Activated T-cell treated with anti-CD3 and anti-CD28 coated beads, Interleukin-2, amount 50 U/mL, for 4 hours (primary cell): ENCODE data around the gene PAPOLB. TPM values are rescaled to one million over a fixed set of nuclear protein-coding genes. Genes with fewer than 3 reads are reported as not detected.
A peak's percentile ranks its signal among the peaks of the same experiment; 100 is the strongest.

Experiments used
- ATAC-seq, 2 donors: fragments of 200-7000 bp; cut with Tn5 transposase; one replicate each; pipeline ENCODE4 v1.10.0; 2021
- DNase-seq: peaks from one replicate; pipeline ENCODE4 v3.0.0-alpha.2; 2020
- H3K27me3 Mint-ChIP-seq: one replicate; pipeline ENCODE4 v1.8.0; 2021; ENCODE audit warnings: low read depth, mixed read lengths
- H3K36me3 Mint-ChIP-seq: one replicate; pipeline ENCODE4 v1.8.0; 2022; ENCODE audit warnings: mixed read lengths; ENCODE audit not compliant: insufficient read depth
- H3K4me1 Mint-ChIP-seq: one replicate; pipeline ENCODE4 v1.8.0; 2021; ENCODE audit warnings: low read depth, mixed read lengths
- H3K4me3 Mint-ChIP-seq: one replicate; pipeline ENCODE4 v1.8.0; 2021; ENCODE audit warnings: mild to moderate bottlenecking, moderate library complexity, mixed read lengths
- H3K9me3 Mint-ChIP-seq: one replicate; pipeline ENCODE4 v1.8.0; 2021; ENCODE audit warnings: mixed read lengths
- total RNA-seq, 3 donors: library from RNA; stranded (reverse); gene quantifications; one replicate each; pipeline ENCODE4 v1.2.1, GENCODE V29; 2021

Gene PAPOLB
- total RNA-seq, 3 donors from 2014 or later, result 0.05 TPM; not detected in 2

DNA sequence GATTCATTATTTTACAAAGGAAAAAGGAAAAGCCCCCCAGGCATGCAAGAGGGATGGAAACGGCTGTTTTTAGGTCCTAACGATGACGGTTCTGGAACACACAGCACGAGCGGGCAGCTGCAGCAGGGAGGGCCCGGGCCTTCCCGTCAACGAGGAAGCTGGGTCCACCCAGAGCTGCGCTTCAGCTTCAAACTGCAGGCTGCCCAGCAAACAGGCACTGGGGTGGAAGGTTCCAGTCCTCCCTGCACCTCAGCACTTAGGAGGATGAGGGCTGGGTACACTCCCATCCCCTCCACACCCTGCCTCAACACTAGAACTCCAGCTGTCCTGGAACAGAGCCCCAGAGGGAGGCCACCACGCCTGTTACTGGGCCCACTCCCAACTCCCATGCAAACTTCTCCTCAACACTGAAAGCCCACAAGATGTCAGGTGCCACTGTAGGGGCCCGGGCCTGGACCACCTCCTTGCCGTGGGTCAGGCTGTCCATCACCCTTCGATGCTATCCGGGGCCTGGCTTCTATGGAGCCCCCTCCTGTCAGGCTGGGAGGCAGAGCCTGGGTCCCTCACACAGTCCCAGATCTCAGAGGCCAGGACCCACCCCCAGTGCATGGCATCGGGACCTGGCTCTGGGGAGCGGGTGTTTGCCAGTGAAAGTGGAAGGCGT lies 33.0 kb downstream of the PAPOLB start:
- Mint-ChIP-seq H3K36me3 (no peaks in the 10 kb centered on the region), H3K27me3 (peaks cover 8% of the 10 kb centered on the region), H3K4me1 (peaks cover 5% of the 10 kb centered on the region), H3K4me3 (no peak overlapping the region), H3K9me3 (no peaks in the 10 kb centered on the region)
- ATAC-seq (no peak), DNase-seq (no peak)

DNA sequence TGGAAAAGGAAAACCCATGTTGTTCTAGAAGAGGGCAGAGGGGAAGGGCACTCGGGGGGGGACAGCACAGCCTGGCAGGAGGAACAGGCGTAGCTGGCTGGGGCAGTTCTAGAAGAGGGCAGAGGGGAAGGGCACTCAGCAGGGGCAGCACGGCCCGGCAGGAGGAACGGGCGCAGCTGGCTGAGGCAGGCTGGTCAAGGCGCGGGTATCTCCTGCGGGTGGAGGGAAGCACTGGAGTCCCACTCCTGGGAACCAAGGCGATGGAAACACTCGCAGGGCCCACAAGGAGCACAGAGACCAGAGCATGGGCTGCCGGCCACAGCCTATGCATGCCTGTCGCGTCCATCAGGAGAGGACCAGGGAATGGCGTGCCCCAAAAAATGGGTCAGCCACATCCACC lies 36.7 kb downstream of the PAPOLB start:
- no peak overlapping the region for H3K4me3 Mint-ChIP-seq
- H3K9me3 Mint-ChIP-seq, result no peaks in the 10 kb centered on the region
- H3K27me3 Mint-ChIP-seq, result peaks cover 9% of the 10 kb centered on the region
- peaks cover 2% of the 10 kb centered on the region for H3K4me1 Mint-ChIP-seq
- ATAC-seq (no peak), DNase-seq (no peak)
- H3K36me3 Mint-ChIP-seq, result no peaks in the 10 kb centered on the region

DNA sequence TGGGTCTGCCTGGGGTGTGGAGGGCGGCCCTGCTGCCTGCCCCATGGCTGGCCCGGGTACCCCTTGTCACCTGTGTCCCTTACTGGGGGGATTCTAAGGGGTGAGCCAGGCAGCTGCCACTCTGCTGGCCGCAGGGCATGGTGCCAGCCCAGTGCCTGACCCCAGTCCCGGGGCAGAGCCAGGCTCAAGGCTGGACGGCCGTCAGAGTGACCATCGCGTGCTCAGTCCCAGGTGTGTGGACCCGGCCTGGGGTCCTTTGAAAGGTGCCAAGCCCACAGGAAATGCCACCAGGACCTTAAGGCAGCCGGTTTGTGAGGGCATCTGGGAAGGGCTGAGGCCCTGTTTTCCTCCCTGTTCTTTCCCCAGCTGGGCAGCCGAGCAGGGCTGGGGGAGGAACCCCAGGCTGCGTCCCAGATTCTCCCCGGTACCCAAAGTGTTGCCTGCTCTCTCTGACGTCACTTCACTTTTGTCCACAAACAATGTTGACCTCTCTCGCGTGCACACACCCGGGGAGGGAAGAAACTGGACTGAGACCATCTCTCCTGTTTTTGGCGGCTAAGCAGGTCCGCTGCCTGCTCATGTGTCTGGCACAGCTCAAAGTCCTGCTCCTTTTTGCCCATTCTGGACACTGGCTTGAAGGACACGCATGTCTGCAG lies 37.6 kb downstream of the PAPOLB start:
- Mint-ChIP-seq H3K36me3 (no peaks in the 10 kb centered on the region), H3K27me3 (peaks cover 13% of the 10 kb centered on the region)

DNA sequence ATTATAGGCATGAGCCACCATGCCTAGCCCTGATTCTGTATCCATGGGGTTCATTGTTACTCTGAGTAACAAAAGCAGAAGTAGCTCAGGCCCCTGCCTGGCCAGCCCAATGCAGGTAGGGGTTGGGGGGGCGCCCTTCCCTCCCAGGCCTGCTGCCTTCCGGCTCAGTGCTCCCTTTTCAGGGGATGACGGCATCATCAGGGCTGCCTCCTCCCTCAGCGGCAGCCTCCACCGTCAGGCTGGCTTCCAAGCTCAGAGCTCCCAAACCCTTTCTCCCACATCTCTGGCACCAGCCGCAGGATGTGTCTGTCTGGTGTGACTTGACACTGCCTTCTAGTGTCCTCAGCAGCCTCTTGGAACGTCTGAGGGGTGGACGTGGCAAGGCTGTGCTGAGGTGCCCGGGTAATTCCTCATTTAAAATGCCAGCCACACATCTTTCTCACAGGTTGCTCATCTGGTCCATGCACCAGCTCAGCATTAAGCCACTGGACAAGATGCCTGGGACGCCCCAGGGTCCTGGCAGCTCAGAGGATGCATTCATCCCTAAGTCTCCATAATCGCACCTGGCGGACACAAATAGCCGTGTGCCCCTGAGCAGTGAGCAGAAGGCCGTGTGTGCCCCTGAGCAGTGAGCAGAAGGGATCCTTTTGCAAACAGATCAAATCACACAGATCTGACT lies 38.2 kb downstream of the PAPOLB start:
- no peaks in the 10 kb centered on the region for H3K36me3 Mint-ChIP-seq
- H3K27me3 Mint-ChIP-seq, result peaks cover 13% of the 10 kb centered on the region
- DNase-seq, result no peak
- no peak for ATAC-seq
- no peaks in the 10 kb centered on the region for H3K9me3 Mint-ChIP-seq
- H3K4me3 Mint-ChIP-seq, result no peak overlapping the region
- H3K4me1 Mint-ChIP-seq, result no peaks in the 10 kb centered on the region

More for the DNA sequence above, 37.6 kb downstream of the PAPOLB start:
- ATAC-seq, result no peak
- Mint-ChIP-seq H3K4me1 (no peaks in the 10 kb centered on the region), H3K4me3 (no peak overlapping the region), H3K9me3 (no peaks in the 10 kb centered on the region)
- no peak for DNase-seq

DNA sequence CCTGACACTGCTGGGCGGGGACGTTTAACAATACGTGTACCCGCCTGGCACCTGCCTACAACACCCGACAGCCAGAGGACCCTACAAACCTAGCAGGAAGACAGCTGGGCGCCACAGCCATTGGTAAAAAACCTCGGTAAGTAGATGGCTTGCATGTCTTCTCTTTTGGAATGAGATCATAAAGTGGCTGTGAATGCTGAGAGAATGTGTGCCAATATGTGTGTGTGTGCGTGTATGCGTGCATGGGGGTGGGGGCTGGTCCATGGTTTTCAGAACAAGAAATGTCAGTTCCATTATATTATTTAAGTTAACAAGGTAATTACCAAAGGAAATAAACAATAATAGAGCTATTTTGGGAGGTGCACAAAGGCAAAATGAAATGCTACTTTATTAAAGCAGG lies 39.2 kb downstream of the PAPOLB start:
- Mint-ChIP-seq H3K9me3 (no peaks in the 10 kb centered on the region), H3K4me3 (no peak overlapping the region), H3K4me1 (no peaks in the 10 kb centered on the region), H3K36me3 (no peaks in the 10 kb centered on the region), H3K27me3 (peaks cover 11% of the 10 kb centered on the region)
- ATAC-seq (no peak), DNase-seq (no peak)

DNA sequence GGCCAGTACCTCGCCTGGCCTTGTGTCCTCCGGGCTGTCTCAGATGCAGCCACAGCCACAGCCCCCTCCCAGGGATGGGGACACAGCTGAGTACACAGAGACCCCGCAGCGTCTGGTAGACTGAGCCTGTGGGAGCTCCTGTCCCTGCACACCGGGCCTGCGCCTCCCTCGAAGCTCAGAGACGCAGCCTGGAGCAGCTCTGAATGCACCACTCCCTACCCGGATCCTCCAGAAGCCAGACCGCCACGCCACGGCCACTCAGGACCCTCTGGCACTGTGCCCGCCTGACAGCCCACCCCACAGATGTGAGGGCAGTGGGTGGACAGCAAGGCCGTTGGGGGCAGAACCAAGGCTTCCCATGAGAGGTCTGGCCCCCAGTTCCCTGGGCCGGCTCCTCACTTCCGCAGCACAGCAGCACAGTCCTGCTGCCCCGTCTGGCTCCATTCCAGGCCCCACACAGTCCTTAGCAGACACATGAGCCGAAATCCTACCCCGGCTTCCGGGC lies 40.8 kb downstream of the PAPOLB start:
- Mint-ChIP-seq H3K4me1 (no peaks in the 10 kb centered on the region), H3K9me3 (no peaks in the 10 kb centered on the region), H3K36me3 (no peaks in the 10 kb centered on the region), H3K4me3 (no peak overlapping the region), H3K27me3 (peaks cover 13% of the 10 kb centered on the region)
- peak in 1 of 2 donors; percentile 14 for ATAC-seq
- no peak for DNase-seq

DNA sequence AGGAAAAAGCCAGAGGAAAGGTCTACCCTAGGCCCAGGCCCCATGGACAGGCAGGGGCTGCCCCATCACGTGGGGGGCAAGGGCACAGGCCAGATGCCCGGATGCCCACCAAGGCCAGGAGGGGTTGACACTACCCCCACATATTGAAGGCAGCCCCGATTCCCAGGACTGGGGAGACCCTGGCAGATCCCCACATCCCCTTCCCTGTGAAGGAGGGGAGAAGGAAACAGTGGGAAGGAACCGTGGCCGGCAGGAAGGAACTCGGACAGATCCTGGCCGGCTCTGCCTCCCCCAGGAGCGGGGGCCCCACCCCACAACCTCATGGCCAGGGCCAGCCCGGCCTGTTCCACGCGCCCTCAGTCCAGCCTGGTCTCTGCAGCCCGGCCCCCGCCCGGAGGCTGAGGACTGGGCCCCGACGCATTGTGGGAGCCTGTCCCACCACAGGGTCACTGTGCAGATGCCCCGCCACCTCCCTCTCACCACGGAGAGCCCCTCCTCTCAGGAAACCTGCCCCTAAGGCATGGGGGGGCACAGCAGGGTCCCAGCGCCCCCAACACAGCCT lies 41.3 kb downstream of the PAPOLB start:
- Mint-ChIP-seq H3K4me1 (no peaks in the 10 kb centered on the region), H3K36me3 (no peaks in the 10 kb centered on the region), H3K27me3 (peaks cover 16% of the 10 kb centered on the region), H3K4me3 (no peak overlapping the region), H3K9me3 (no peaks in the 10 kb centered on the region)
- no peak for ATAC-seq
- no peak for DNase-seq

DNA sequence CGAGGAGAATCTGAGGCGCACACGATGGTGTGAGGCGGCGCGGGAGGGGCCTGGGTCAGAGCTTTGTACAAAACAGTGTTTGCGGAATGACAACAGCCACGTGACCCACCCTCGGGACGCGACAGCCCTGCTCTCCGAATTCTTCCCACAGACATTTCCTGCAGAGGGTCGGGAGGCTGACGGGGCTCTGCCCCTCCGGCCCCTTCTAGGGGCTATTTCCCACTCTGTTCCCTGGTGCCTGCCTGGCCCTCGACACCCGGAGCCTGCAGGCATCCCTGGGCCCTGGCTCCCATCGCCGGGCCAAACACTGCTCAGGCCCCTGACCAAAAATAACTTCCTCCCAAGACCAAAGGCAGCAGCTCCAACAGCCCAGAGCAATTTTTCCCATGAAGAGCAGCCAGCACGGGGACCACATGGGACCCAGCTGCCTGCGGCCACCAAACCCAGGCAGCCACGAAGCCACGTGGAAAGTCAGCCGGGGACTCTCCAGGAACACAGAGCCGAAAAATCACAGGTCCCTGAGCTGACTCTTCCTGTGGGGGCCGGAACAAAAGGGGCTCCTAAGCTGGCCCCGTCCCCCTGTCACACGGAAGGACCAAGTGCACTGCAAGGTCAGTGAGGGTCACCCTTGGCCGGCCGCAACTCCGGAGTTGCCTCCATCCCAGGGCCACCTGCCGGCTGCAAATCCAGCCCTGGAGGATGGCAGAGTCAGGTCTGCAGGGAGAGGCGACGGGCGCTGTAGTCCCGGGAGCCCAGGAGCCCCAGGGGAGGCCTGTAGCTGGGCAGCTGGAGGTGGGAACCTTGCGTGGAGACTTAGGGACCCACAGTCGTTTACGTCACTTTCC lies 42.0 kb downstream of the PAPOLB start:
- no peak for ATAC-seq
- Mint-ChIP-seq H3K9me3 (no peaks in the 10 kb centered on the region), H3K27me3 (peaks cover 15% of the 10 kb centered on the region), H3K4me3 (no peak overlapping the region), H3K36me3 (no peaks in the 10 kb centered on the region), H3K4me1 (no peaks in the 10 kb centered on the region)
- DNase-seq, result no peak

DNA sequence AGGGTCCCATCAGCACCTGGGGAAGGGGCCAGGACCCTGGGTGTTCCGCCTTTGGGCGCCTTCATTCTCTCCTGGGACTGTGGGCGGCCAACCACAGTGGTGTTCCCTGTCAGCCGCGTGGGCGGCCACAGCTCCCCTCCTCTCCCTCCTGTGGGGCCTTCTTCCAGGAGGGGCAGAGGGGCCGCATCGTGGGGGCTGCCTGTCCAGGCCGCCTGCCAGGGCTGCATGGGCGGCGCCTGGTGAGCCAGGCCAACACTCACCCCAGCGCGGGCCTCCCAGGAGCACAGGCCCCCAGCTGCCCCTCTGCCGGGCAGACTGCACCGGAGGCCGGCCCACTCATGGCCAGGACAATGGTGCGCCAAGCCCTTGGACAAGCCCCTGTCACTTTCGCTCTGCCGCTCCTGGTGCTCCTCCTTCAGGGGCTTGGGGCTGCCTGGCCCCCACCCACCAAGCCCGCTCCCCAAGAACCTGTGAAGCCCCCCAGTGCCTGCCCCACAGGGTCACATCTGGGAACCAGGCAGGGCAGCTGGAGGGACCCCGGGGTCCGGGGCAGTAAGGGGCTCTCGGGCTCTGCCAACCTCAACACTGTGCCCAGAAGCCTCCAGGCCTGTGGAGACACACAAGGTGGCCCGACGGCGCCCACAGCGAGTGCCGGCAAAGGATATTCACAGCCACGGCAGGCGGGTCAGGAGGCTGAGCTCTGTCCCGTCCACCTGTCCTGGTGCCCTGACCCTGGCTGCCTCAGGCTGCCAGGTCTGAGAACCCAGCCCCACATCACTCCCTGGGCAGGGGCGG lies 43.6 kb downstream of the PAPOLB start:
- no peak for ATAC-seq
- H3K36me3 Mint-ChIP-seq, result no peaks in the 10 kb centered on the region
- no peak overlapping the region for H3K4me3 Mint-ChIP-seq
- no peak for DNase-seq
- peaks cover 25% of the 10 kb centered on the region for H3K27me3 Mint-ChIP-seq
- no peaks in the 10 kb centered on the region for H3K4me1 Mint-ChIP-seq
- H3K9me3 Mint-ChIP-seq, result no peaks in the 10 kb centered on the region

DNA sequence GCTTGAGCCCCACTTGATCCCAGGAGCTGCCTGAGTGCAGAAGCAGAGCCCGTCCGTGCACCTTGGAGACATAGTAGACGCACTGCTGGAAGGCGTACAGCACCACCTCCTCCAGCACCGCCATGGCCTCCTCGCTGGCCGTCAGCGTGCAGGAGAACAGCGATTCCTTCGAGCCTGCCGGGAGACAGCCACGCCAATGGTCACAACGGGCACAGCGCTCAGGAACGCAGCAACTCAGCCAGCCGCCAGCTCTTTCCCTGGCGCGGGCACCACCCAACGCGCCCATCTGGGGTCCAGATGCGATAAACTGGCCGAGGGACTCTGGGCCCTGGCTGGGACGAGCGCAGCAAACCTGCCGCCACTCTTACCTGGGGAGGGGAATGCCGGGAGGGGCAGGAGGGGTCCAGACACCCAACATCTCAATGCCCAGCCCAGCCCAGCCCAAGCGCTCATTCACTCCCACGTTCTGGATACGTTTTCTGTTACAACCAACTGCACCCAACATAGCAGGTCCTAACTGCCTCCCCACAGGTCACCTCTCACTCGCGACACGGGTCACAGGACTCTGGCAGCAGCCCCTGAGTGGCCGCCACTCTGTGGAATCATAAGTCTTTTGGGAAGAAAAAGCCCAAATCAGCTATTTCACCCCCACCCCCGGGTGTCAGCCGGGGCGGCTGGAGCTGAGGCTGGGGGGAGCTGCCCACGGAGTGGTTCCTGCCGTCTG lies 44.5 kb downstream of the PAPOLB start:
- no peaks in the 10 kb centered on the region for H3K9me3 Mint-ChIP-seq
- ATAC-seq (no peak), DNase-seq (no peak)
- peaks cover 31% of the 10 kb centered on the region for H3K27me3 Mint-ChIP-seq
- no peaks in the 10 kb centered on the region for H3K36me3 Mint-ChIP-seq
- no peak overlapping the region for H3K4me3 Mint-ChIP-seq
- no peaks in the 10 kb centered on the region for H3K4me1 Mint-ChIP-seq

DNA sequence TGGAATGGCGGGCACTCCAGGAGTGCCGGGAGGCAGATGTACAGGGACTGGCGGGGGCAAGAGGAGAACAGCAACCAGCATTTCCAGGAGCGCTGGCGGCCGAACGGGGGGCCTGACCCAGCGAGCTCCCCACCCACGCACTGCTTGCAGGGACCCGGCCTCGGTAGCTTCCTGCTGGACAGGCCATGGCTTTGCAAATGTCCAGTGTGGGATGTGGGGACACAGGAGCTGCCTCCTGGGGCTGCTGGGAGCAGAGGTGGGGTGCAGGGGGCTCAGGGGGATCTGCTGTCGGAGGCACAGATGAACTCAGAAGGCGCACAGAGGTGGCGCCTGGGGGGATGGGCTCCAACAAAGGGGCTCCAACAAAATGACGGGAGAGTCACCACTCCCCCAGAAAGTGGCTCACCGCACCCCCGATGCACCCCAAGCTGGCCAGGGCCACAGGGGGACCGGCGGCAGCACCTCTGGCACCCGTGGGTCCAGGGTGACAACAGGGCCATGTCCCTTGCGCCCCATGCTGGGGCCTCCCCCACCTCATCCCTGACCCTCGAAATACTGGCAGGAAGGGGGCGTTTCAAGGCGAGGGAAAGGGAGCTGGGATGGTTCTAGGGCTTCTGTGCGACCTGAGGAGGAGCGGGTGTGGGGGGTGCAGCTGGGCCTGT lies 45.3 kb downstream of the PAPOLB start:
- no peak for DNase-seq
- H3K4me3 Mint-ChIP-seq, result no peak overlapping the region
- no peaks in the 10 kb centered on the region for H3K36me3 Mint-ChIP-seq
- H3K4me1 Mint-ChIP-seq, result no peaks in the 10 kb centered on the region
- no peak for ATAC-seq
- no peaks in the 10 kb centered on the region for H3K9me3 Mint-ChIP-seq
- peaks cover 30% of the 10 kb centered on the region for H3K27me3 Mint-ChIP-seq

DNA sequence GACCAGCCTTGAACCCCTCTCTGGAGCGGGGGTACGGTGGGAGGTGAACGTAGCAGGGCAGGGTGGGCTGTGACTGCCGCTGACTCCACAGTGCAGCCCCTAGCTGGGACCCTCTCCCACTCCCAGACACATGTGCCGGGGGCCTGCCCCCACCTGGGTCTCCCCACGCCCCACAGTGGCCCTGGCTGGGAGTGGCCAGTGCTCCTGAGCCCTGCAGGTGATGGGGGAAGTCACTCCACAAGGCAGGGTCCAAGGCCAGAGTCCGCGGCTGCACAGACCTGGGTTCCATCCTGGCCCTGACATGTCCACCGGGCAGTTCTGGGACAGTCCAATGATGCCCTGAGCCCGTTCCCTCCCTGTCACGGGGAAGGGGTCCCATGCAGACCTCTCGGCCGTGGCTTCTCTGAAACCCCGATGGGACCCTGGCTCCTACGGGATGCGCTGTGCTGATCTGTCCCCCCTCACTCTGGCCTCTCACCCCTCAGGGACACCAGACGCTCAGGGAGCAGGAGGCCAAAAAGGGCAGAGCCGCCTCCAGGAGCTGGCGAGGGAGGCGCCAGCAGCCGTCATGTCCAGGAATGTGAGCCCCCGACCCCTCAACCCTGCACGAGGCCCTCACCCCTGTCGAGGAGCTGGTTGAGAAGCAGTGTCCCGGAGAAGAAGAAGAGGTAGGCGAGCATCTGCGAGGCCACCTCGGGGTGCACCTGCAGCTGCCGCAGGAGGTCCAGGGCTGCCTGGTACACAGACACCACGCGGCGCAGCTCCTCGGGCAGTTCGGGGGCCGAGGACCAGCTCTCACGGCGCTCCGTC lies 46.0 kb downstream of the PAPOLB start:
- no peak for ATAC-seq
- Mint-ChIP-seq H3K4me1 (no peaks in the 10 kb centered on the region), H3K36me3 (no peaks in the 10 kb centered on the region)

More for the DNA sequence above, 46.0 kb downstream of the PAPOLB start:
- Mint-ChIP-seq H3K4me3 (no peak overlapping the region), H3K9me3 (no peaks in the 10 kb centered on the region), H3K27me3 (peaks cover 30% of the 10 kb centered on the region)
- DNase-seq, result no peak
